Liver (tissue), 3 donors: Measurements from ENCODE around the gene KLHDC8A.

Experiments
- CTCF ChIP-seq: fragments of 150-350 bp; IDR thresholded peaks from 2 replicates; pipeline ENCODE4 v1.5.1; 2017; ENCODE audit warnings: improper control_type of control experiment, low read depth, low read length; ENCODE audit not compliant: missing input control
- EGR1 ChIP-seq, 2 donors: IDR thresholded peaks; 2 replicates each; pipeline ENCODE4 v1.6.1; 2016 to 2018; ENCODE audit warnings: antibody characterized with exemption in 2 of 2, low read depth in 2 of 2
- FOXA1 ChIP-seq: IDR thresholded peaks from 2 replicates; pipeline ENCODE4 v1.6.1; 2016; ENCODE audit warnings: antibody characterized with exemption
- GABPA ChIP-seq, 2 donors: IDR thresholded peaks in 1 of 2; conservative IDR thresholded peaks in 1 of 2; 2 replicates each; pipeline ENCODE4 v1.6.1; 2016; ENCODE audit warnings: antibody characterized with exemption in 2 of 2, mild to moderate bottlenecking in 1 of 2, moderate library complexity in 1 of 2
- HNF4G ChIP-seq: IDR thresholded peaks from 2 replicates; pipeline ENCODE4 v1.6.1; 2016; ENCODE audit warnings: antibody characterized with exemption
- JUND ChIP-seq, 2 donors: IDR thresholded peaks; 2 replicates each; pipeline ENCODE4 v1.6.1; 2016; ENCODE audit warnings: antibody characterized with exemption in 2 of 2
- MAX ChIP-seq: IDR thresholded peaks from 2 replicates; pipeline ENCODE4 v1.6.1; 2016; ENCODE audit warnings: antibody characterized with exemption
- NR2F2 ChIP-seq: IDR thresholded peaks from 2 replicates; pipeline ENCODE4 v1.6.1; 2016; ENCODE audit warnings: antibody characterized with exemption
- RAD21 ChIP-seq, 2 donors: IDR thresholded peaks; 2 replicates each; pipeline ENCODE4 v1.6.1; 2016; ENCODE audit warnings: antibody characterized with exemption in 2 of 2, mild to moderate bottlenecking in 2 of 2
- REST ChIP-seq: IDR thresholded peaks from 2 replicates; pipeline ENCODE4 v1.6.1; 2016; ENCODE audit warnings: antibody characterized with exemption, mild to moderate bottlenecking
- SP1 ChIP-seq: IDR thresholded peaks from 2 replicates; pipeline ENCODE4 v1.6.1; 2018; ENCODE audit warnings: antibody characterized with exemption, mild to moderate bottlenecking
- TAF1 ChIP-seq: conservative IDR thresholded peaks from 2 replicates; pipeline ENCODE4 v1.6.1; 2016; ENCODE audit warnings: antibody characterized with exemption, mild to moderate bottlenecking
- YY1 ChIP-seq: IDR thresholded peaks from 2 replicates; pipeline ENCODE4 v1.6.1; 2016; ENCODE audit warnings: antibody characterized with exemption, mild to moderate bottlenecking
- donor health status: healthy.
- donor health status: healthy.

GRCh38 chr1:205396967-205397616 is 40.4 kb upstream of the KLHDC8A start:
- TF ChIP-seq CTCF (peak; percentile 51), NR2F2 (no peak), YY1 (no peak), MAX (no peak), REST (no peak), EGR1 (IDR thresholded peaks at IDR 0.05; ENCODE audit: low read depth in 2 of 2) (no peak), RAD21 (IDR thresholded peaks at IDR 0.05) (peak; percentile 77 to 85), TAF1 (no peak), SP1 (no peak), JUND (IDR thresholded peaks at IDR 0.05) (no peak), FOXA1 (no peak), GABPA (IDR thresholded peaks at IDR 0.05 in 1 of 2, conservative IDR thresholded peaks at IDR 0.05 in 1 of 2) (no peak), HNF4G (no peak)
